Fibroblast of the conjunctiva (primary cell): ENCODE data around the gene WWC2.
"Not testable (repeated sequence)": the region's sequence is repeated elsewhere in the genome, so short reads cannot be mapped to it uniquely, and the experiment has no call there.

Experiments used
- DNase-seq: peaks from one replicate; pipeline ENCODE4 v3.0.0-alpha.2; 2010; ENCODE audit warnings: low read depth

The WWC2 gene

DNA sequence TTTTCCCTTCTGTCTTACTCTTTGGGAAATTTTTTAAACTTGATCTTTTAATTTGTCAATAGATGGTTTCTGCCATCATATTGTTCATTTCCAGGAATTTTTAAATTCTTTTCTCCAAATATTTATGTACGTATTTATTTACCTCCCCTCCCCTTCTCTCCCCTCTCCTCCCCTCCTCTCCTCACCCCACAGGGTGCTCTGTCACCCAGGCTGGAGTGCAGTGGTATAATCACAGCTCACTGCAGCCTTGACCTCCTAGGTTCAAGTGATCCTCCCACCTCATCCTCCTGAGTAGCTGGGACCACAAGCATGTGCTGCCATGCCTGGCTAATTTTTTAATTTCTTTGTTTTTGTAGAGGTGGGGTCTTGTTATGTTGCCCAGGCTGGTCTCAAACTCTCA, 73.8 kb downstream of the WWC2 start:
- DNase-seq: no peak

DNA sequence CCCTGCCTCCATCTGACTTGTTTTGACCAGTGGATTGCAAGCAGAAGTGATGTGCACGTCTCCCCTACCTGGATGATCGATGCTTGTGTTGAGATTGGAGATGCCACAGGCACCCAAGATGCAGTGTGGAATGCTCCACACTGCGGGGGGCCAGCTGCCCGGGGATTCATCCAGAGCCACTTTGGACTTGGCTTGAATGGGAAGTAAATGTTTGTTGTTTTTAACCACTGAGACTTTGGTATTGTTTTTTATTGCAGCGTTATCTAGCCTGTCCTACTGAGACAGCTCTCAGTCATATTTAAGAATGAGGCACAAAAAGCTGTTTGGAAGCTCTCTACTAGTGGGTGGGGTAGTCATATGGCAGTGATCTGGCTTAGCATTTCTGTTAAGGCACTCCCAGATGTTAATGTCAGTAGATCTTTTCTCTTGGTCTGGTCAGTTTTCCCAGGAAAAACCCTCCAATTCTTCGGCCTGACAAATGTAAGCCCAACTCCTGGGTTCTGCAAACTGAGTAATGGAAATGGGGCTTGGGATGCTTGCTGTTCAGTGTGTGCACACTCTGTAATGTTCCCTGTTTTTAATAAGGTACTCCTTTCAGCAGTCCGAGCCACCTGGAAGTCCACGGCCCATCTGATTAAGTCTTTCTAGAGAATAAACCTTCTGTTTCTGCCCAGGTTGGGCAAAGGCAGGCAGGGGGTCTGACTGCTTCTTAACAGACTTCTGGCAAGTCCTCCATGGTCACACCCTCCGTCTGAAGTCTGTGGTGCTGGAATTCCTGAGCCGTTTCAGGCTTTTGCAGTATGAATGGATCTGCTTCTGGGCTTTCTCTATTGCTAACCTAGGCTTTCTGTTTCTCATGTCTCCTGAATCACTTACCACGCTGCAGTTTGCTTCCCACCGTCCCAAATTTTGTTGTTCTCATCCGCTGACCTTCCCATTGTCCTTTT, 74.8 kb downstream of the WWC2 start:
- no peak for DNase-seq

DNA sequence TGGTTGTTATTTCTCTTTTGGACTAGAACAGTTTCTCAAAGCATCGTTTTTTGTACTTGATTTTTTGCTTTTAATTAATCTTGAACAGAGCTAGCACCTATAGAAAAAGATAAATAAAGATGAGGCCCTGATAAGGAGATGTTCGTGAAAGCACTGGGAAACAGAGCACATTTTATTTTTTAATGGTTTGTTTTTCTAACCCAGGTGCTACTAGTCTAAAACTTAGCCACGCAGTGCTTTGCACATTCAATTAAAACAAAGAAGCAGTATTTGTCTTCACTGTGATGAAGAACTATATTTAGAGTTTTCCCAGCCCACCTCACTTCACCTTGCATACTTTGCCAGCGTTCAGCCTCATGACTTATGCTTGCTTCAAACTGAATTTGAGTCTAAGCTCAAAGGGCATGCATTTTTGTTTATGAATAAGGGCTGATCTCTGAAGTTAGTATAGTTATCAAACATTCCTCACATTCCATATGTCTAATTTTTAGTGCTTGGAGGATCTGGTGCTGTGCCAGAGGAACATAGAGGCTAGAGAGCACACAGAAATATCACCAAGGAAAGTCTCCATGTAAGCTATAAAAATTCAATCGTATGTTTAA, 76.7 kb downstream of the WWC2 start:
- no peak for DNase-seq

DNA sequence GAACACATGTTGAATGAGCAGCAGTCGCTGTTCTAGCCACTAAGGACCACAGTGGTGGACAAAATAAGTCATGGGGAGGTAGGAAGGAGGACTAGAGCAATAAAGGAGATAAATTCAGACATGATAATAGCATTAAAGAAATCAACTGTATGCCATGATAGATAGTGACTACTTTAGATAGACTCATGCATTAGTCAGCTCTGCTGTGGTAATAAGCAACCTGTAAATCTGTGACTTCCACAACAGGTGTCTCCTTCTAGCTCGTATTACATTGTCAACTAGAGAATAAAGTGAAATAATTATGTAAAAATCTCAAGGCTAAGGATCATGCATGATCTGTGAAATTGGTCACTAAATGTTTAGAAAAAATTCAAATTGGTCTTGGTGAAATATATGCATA, 77.9 kb downstream of the WWC2 start:
- DNase-seq: no peak

DNA sequence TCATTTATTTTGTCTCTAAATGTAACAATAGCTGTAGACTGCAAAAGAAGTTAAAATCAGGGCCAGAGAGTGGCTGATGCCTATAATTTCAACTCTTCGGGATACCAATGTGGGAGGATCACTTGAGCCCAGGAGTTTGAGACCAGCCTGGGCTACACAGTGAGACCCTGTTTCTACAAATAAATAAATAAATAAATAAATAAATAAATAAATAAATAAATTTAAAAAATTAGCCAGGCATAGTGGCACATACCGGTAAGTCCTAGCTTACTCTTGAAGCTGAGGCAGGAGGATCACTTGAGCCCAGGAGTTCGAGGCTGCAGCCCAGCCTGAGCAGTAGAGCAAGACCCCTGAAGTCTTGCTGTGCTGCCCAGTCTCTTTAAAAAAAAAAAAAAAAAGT, 79.1 kb downstream of the WWC2 start:
- DNase-seq: no peak

DNA sequence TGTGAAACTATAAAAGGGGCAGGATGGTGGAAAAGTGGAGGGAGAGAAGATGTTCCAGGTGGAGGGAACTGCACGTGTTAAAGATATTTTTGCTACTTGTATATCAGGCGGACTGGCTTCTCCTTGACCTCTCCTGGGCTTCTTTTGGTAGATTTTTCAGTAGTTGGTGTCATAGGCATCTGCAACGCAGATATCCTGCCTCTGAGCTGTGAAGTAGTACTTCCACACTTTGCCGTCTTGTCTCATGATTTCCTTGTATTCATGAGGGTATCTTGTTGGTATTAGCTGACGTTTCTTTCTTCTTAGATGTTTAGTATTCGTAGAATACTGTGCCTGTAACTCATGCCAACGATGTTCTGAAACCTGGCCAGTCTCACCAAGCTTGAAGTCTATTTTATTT, 81.0 kb downstream of the WWC2 start:
- no peak for DNase-seq

DNA sequence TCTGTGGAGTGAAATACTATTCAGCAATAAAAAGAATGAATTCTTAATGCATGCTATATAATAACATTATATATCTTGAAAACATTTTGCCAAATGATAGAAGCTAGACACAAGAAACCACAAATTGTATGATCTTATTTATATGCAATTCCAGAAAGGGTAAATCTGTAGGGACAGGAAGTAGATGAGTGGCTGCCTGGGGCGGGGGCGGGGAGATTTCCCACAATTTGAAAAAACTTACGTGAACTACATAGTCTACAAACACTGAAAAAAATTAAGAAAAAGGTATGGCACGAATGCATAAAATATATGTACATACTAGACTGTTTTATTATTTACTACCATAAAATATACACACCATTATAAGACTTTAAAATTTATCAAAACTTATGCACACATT, 81.6 kb downstream of the WWC2 start:
- no peak for DNase-seq

DNA sequence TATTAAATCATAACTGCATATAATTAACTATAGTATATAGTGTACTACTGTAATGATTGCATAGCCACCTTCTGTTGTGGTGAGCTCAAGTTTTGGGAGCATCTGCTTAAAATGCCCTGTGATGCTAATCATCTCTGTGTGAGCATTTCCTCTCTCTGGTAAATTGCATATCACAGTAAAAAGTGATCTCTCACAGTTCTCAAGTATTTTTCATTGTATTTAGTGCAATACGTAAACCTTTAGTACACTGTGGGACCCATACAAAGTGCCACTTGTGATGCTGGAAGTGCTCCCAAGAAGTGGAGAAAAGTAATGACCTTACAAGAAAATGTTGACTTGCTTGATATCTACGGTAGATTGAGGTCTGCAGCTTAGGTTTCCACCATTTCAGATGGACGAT, 82.0 kb downstream of the WWC2 start:
- no peak for DNase-seq

DNA sequence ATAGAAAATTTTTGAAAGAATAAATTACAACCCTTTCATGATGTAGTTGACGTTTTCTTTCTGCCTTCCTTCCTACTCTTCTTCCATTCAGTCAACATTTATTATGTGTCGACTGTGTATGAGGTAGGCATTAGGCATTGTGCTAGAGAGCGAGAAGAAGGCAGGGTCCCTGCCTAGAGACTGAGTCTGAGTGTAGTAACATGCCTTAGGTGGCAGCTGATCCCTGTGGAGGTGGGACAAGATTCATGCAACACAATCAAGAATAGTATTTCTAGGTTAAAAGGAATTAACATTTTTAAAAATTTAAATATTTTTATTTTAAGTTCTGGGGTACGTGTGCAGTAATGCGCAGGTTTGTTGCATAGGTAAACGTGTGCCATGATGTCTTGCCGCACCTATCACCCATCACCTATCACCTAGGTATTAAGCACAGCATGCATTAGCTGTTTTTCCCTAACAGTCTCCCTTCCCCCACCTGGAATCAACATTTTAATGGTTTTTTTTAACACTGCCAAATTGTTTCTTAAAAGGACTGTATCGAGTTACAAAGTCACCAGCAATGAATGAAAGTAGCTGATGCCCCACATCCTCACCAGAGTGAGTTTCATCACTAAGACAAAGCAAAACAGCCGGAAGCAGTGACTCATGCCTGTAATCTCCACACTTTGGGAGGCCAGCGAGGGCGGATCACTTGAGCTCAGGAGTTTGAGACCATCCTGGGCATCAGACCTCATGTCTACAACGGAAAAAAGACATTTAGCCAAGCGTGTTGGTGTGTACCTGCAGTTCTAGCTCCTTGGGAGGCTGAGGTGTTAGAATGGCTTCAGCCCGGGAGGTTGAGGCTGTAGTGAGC, 84.0 kb downstream of the WWC2 start:
- peak; percentile 65 for DNase-seq

DNA sequence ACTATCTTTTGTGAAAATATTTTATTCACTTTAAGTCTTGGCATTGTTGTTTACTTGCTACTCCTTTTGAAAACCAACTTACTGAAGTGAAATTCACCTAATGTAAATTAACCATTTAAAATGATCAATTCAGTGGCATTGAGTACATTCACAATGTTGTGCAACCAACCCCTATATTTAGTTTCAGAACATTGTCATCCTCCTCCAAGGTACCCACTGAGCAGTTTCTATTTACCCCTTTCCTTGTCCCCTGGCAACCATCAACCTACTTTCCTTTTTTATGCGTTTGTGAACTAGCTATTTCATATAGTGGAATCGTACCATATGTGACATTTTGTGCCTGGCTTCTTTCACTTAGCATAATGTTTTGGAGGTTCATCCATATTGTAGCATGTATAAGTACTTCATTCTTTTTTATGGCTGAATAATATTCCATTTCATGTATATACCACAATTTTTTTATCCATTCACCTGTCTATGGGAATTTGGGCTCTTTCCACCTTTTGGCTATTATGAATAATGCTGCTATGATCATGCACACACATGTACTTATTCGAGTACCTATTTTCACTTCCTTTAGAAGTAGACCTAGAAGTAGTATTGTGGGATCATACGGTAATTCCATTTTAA, 85.0 kb downstream of the WWC2 start:
- DNase-seq: no peak

DNA sequence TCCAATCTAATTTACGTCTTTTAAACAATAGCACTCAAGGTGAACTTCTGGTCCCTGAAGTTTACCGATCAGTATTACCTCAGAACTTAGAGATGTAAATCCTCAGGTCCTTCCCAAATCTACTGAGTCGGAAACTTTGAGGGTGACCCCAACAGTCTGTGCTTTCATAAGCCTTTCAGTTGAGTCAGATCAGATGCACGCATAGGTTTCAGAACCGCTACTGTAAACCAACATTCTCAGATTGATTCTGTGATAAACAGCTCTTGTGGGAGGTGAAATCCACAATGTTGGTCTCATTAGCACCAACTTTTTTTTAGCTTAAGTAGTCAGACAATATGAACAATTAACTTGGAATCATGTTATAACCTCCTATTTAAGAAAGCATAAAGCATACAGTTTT, 86.0 kb downstream of the WWC2 start:
- DNase-seq: no peak

DNA sequence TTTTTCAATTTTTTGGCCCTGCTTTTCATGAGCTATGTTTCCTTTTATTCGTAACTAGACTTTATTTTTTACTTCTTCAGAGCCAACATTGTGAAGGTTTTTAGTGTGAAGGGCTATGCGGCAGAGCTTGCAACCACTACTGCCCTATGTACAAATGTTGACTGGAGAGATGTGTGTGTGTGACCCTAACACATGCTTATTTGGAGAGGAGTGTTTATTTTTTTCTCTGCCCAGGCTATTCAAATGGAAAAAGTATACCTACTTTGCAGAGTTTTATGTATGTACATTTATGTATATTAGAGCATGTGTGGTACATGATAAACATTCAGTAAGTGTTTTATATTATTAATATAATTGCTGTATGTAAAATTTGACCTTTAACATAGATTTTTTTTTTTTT, 86.5 kb downstream of the WWC2 start:
- DNase-seq: no peak

DNA sequence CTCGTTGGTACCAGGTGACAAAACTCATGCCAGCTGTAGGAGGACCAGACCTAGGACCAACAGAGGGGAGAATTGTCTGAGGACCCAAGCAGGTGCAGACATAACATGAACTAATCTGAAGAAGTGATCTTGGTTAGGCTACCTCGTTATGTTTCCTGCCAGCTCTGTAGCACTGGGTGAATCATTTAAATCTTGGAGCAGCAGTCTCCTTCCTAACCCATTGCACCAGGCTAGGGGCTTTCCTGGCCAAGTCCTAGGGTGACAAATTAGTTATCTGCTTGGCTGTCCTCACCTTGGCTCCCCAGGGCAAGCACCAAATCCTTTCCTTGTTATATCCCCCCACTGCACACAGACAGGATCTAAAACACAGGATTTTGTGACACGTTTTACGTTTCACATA, 87.8 kb downstream of the WWC2 start:
- no peak for DNase-seq

DNA sequence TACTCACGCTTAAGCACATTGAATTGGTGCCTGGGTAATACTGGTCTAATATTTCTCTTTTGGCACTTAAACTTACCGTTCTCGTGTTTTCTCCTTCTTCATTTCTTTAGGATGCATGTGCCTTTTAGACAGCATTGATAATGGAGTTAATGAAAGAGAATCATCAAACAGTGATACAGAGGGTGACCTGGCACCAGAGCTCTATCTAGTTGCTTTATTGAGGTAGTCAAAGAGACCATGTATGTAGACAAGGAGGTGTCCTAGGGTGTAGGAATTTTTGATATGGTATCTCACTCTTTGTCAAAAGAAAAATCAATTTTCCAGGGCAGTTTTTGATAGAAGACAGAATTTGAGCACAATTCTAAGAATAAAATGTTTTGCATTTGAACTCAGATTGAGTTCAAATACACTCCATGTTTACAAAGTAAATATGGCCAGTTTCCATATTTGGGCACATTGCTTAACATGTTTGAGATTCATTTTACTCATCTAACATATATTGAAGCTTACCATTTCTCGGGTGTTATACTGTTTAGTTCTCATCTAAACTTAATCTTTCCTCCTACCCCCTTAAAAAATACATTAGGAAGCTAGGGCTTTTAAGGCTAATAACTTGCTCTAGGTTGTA, 92.0 kb downstream of the WWC2 start:
- DNase-seq: no peak

DNA sequence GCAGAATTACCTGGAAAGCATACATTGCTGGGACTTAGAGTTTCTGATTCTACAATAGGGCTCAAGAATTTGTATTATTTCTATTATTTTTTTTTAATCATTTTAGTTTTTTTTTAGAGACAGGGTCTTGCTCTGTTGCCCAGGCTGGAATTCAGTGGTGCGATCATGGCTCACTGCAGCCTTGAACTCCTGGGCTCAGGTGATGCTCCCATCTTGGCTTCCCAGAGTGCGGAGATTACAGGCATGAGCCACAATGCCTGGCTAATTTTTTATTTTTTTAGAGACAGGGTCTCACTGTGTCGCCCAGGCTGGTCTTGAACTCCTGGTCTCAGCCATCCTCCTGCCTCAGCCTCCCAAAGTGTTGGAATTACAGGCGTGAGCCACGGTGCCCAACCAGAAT, 92.6 kb downstream of the WWC2 start:
- no peak for DNase-seq

DNA sequence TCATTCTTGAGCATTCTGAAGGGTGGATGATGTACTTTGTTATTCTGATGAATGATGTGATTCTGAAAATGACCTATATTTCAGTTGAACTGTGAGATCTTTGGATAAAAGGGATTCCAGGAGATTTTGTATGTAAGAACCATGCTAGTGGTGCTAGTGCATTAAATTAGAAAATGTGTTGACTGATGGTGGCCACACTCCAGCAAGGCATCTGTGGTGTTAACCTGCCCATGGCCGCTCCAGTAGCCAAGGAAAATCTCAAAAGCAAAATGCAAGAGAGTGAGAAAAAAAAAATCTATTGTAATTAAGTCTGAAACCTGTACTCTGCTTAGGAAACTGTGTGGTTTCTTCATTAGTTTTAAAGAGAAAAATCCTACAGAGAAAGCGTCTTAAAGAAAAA, 93.5 kb downstream of the WWC2 start:
- DNase-seq: no peak

DNA sequence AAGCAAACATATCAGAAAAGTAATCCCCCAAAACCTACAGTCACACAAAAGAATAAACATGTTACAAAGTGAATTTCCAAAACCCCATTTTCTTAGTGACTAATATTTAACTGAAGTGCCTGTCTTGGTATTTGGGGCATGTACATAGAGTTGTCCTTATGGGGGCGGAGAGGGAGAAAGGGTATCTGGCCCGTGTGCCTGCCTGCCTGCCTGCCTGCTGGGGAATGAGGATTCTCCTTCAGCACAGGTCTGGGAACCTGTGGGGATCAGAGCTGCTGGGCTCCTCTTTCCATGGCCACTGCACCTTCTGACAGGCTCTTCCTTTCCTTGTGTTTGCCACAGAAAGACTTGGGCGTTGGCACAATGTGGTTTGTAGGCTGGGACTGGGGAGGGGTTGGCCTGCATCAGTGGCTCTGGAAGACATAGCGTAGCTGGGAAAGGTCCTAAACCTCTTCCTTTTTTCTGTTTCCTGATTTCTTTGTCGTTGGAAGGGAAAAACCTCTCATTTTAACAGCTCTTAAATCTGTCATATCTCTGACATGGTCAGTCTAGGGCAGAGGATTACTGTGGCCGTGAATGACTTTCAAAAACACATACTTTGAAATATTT, 94.8 kb downstream of the WWC2 start:
- not testable (repeated sequence) for DNase-seq

DNA sequence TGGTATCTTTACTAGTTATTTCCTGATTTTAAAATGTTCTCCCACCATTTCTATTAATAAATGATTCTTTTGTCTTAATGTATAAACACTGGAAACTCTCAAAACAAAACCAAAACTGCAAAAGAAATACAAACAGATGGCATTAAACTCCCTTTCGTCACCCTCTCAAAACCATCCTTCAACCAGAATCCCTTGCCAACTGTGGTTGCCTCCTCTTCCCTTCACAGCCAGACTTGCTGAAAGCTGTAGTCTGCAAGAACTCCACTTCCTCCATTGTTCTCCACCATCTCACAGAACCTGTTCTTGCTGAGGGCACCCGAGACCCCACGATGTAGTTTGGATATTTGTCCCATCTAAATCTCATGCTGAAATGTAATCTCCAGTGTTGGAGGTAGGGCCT, 96.5 kb downstream of the WWC2 start:
- DNase-seq: no peak

DNA sequence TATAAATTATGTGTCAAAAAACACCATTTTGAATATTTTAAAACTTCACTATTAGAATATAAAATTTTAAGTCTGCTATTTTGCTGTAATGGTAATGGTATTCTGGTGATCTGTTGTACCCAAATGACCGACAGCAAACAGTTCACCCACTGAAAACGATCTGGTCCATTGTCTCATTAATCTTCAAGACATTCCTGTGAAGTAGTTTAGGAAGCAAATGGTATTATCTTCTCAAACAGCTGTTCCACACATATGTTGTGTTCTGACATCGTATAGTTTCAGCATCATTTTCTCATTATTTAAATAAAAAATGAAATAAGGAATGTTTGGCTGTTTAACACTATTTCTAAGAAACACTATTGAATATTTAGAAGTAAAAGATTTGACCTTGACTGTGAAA, 98.1 kb downstream of the WWC2 start:
- DNase-seq: no peak

DNA sequence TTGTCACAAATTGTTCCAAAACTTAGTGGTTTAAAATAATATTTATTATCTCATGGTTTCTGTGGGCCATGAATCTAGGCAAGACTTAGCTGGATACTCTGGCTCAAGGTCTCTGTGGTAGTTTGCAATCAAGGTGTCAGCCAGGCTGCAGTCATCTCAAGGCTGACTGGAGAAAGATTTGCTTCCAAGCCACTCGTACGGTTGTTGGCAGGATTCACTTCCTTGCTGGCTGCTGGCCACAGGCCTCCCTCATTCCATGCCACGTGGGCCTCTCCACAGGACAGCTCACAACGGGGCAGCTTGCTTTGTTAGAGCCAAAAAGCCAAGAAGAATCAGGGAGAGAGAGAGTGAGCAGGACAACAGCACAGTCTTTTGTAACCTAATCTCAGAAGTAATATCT, 101.4 kb downstream of the WWC2 start:
- peak; percentile 75 for DNase-seq

DNA sequence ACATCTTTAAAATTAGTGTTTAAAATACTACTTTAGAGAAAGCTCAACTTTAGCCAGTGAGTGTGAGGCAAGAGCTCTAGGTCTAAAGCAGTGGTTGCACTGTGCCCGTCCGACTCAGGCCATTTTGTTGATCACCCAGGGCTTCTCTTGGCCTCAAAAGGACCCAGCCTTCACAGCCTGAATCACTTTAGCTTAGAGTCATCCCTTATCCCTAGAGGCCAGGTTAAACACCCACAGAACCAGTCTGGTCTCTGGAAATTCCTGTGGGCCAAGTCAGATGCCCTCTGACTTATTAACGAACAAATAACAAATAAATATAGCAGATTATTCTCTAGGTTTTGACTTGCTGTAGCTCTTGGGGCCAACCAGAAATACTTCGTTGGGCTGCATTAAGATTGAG, 102.3 kb downstream of the WWC2 start:
- peak; percentile 22 for DNase-seq
